ENCODE measurements around the gene GALNT3. TPM values are rescaled to one million over a fixed set of nuclear protein-coding genes. Genes with fewer than 3 reads are reported as not detected.

The GALNT3 gene
- total RNA-seq, 1 experiment from 2014 or later = 9.8 TPM

GRCh38 chr2:165772183-165772582 lies 21.9 kb downstream of the GALNT3 start:
- Histone ChIP-seq H3K9me3 (ENCODE audit: control insufficient read depth in 1 of 2, insufficient read depth in 1 of 2, low read depth in 1 of 2, low read length in 2 of 2) (no peaks in the 10 kb centered on the region), H3K9me2 (ENCODE audit: insufficient read depth) (no peaks in the 10 kb centered on the region), H3K79me2 (ENCODE audit: insufficient read depth, low read length) (no peaks in the 10 kb centered on the region), H4K20me1 (ENCODE audit: insufficient read depth) (no peaks in the 10 kb centered on the region), H3K27me3 (ENCODE audit: insufficient read depth, low read length) (no peaks in the 10 kb centered on the region), H3K36me3 (ENCODE audit: control insufficient read depth in 1 of 2, insufficient read depth in 2 of 2, low read length in 2 of 2) (no peaks in the 10 kb centered on the region), H3K4me2 (ENCODE audit: low read length) (no peak overlapping the region), H3K4me1 (ENCODE audit: control insufficient read depth in 1 of 2, insufficient read depth in 2 of 2, low read length in 2 of 2) (no peaks in the 10 kb centered on the region), H2AFZ (ENCODE audit: low read depth, low read length, poor library complexity, severe bottlenecking) (no peak overlapping the region), H3K27ac (ENCODE audit: low read depth, low read length) (no peak overlapping the region), H3K9ac (ENCODE audit: low read length) (no peak overlapping the region), H3K4me3 (replicated peaks in 1 of 2; ENCODE audit: low read depth in 1 of 2, low read length in 2 of 2) (no peak overlapping the region)
- ChIA-PET RAD21 (ENCODE audit: low non-redundant PET in 1 of 2, low total read pairs in 2 of 2, uncharacterized antibody in 2 of 2, unreplicated experiment in 2 of 2) (no interaction called here), POLR2A (no interaction called here), CTCF (no interaction called here)
- ATAC-seq (no peak), DNase-seq (ENCODE audit: low read depth, low spot score) (no peak)
- intact Hi-C loops (cut with micrococcal nuclease) = no loop called here
- BruUV-seq (replicated peaks) = no TSS peak
- TF ChIP-seq JUND (IDR thresholded peaks at IDR 0.05) (no peak), ELF1 (IDR thresholded peaks at IDR 0.05; ENCODE audit: borderline replicate concordance, low read depth) (no peak), CBX3 (IDR thresholded peaks at IDR 0.05; ENCODE audit: low read depth) (no peak), ZNF274 (IDR thresholded peaks at IDR 0.05; ENCODE audit: low read depth, low read length) (no peak), SRF (IDR thresholded peaks at IDR 0.05; ENCODE audit: low read depth) (no peak), POLR2A (IDR thresholded peaks at IDR 0.05; ENCODE audit: borderline replicate concordance, extremely low read depth, insufficient read depth, insufficient read length) (no peak), CEBPB (IDR thresholded peaks at IDR 0.05; ENCODE audit: low read depth) (no peak), ATF3 (IDR thresholded peaks at IDR 0.05) (no peak), SIN3A (IDR thresholded peaks at IDR 0.05; ENCODE audit: low read depth) (no peak), POLR2AphosphoS5 (IDR thresholded peaks at IDR 0.05; ENCODE audit: low read depth, low read length) (no peak), MAX (IDR thresholded peaks at IDR 0.05) (no peak)

GRCh38 chr2:165766326-165766927 lies 27.6 kb downstream of the GALNT3 start:
- H3K27ac ChIP-seq (ENCODE audit: low read depth, low read length) = no peak overlapping the region
- H3K4me3 ChIP-seq (replicated peaks in 1 of 2; ENCODE audit: low read depth in 1 of 2, low read length in 2 of 2) = no peak overlapping the region
- no peak overlapping the region for H2AFZ ChIP-seq (ENCODE audit: low read depth, low read length, poor library complexity, severe bottlenecking)
- intact Hi-C loops (cut with micrococcal nuclease) = no loop called here
- no peak overlapping the region for H3K4me2 ChIP-seq (ENCODE audit: low read length)
- RAD21 ChIA-PET (ENCODE audit: low non-redundant PET in 1 of 2, low total read pairs in 2 of 2, uncharacterized antibody in 2 of 2, unreplicated experiment in 2 of 2) = no interaction called here
- CTCF ChIA-PET = no interaction called here
- TF ChIP-seq MAX (IDR thresholded peaks at IDR 0.05) (no peak), ELF1 (IDR thresholded peaks at IDR 0.05; ENCODE audit: borderline replicate concordance, low read depth) (no peak), SP1 (IDR thresholded peaks at IDR 0.05; ENCODE audit: low read depth) (no peak), CEBPB (IDR thresholded peaks at IDR 0.05; ENCODE audit: low read depth) (no peak), ZNF274 (IDR thresholded peaks at IDR 0.05; ENCODE audit: low read depth, low read length) (no peak), ATF3 (IDR thresholded peaks at IDR 0.05) (no peak), POLR2AphosphoS5 (IDR thresholded peaks at IDR 0.05; ENCODE audit: low read depth, low read length) (no peak), POLR2A (IDR thresholded peaks at IDR 0.05; ENCODE audit: borderline replicate concordance, extremely low read depth, insufficient read depth, insufficient read length) (no peak), RAD21 (IDR thresholded peaks at IDR 0.05; ENCODE audit: low read depth) (no peak), EZH2phosphoT487 (IDR thresholded peaks at IDR 0.05; ENCODE audit: borderline replicate concordance) (no peak)
- POLR2A ChIA-PET = no interaction called here
- H3K36me3 ChIP-seq (ENCODE audit: control insufficient read depth in 1 of 2, insufficient read depth in 2 of 2, low read length in 2 of 2) = no peaks in the 10 kb centered on the region
- DNase-seq (ENCODE audit: low read depth, low spot score) = no peak
- no peaks in the 10 kb centered on the region for H3K79me2 ChIP-seq (ENCODE audit: insufficient read depth, low read length)
- H3K9me2 ChIP-seq (ENCODE audit: insufficient read depth) = no peaks in the 10 kb centered on the region
- no peaks in the 10 kb centered on the region for H3K9me3 ChIP-seq (ENCODE audit: control insufficient read depth in 1 of 2, insufficient read depth in 1 of 2, low read depth in 1 of 2, low read length in 2 of 2)
- peaks cover 0 to 3% of the 10 kb centered on the region in 2 experiments; a peak in 1 of 4 replicates for H3K4me1 ChIP-seq (ENCODE audit: control insufficient read depth in 1 of 2, insufficient read depth in 2 of 2, low read length in 2 of 2)
- H3K9ac ChIP-seq (ENCODE audit: low read length) = no peak overlapping the region
- no peaks in the 10 kb centered on the region for H4K20me1 ChIP-seq (ENCODE audit: insufficient read depth)
- no TSS peak for BruUV-seq (replicated peaks)
- H3K27me3 ChIP-seq (ENCODE audit: insufficient read depth, low read length) = no peaks in the 10 kb centered on the region
- ATAC-seq = no peak
